RWPE2 (cell line): ENCODE measurements around the gene SMAD9.
"Not testable (repeated sequence)": the region's sequence is repeated elsewhere in the genome, so short reads cannot be mapped to it uniquely, and the experiment has no call there.

Source experiments
- ATAC-seq: fragments of 200-7000 bp; cut with Tn5 transposase; 3 replicates; pipeline ENCODE4 v1.9.1; 2021; ENCODE audit warnings: low read depth
- DNase-seq: peaks from one replicate; pipeline ENCODE4 v3.0.0-alpha.2; 2020; ENCODE audit warnings: low spot score
- H3K27ac ChIP-seq: fragments of 450-650 bp; 2 replicates; pipeline ENCODE4 v1.5.1; 2017; ENCODE audit warnings: mild to moderate bottlenecking; ENCODE audit not compliant: poor library complexity, severe bottlenecking
- H3K27me3 ChIP-seq: fragments of 250-450 bp; sonication (Bioruptor Pico); 2 replicates; pipeline ENCODE4 v1.5.1; 2021; ENCODE audit warnings: mild to moderate bottlenecking, moderate library complexity; ENCODE audit not compliant: insufficient read depth, poor library complexity, severe bottlenecking
- H3K36me3 ChIP-seq: fragments of 250-450 bp; sonication (Bioruptor Pico); 2 replicates; pipeline ENCODE4 v1.5.1; 2020; ENCODE audit warnings: low read depth, mild to moderate bottlenecking, moderate library complexity
- H3K4me1 ChIP-seq: fragments of 250-450 bp; sonication (Bioruptor Pico); 2 replicates; pipeline ENCODE4 v1.5.1; 2021; ENCODE audit warnings: mild to moderate bottlenecking, moderate library complexity; ENCODE audit not compliant: insufficient read depth, poor library complexity, severe bottlenecking
- H3K4me3 ChIP-seq: fragments of 250-450 bp; sonication (Bioruptor Pico); 2 replicates; pipeline ENCODE4 v1.5.1; 2021; ENCODE audit warnings: mild to moderate bottlenecking, moderate library complexity; ENCODE audit not compliant: severe bottlenecking
- H3K9me3 ChIP-seq: fragments of 250-450 bp; sonication (Bioruptor Pico); 2 replicates; pipeline ENCODE4 v1.5.1; 2021; ENCODE audit warnings: mild to moderate bottlenecking, moderate library complexity; ENCODE audit not compliant: severe bottlenecking
- CTCF ChIP-seq: fragments of 450-650 bp; IDR thresholded peaks from one replicate; pipeline ENCODE4 v1.5.1; 2017; ENCODE audit warnings: mild to moderate bottlenecking, moderate library complexity; ENCODE audit not compliant: poor library complexity, severe bottlenecking

The SMAD9 gene

GRCh38 chr13:36887758-36888521, 32.1 kb downstream of the SMAD9 start:
- Histone ChIP-seq H3K9me3 (no peaks in the 10 kb centered on the region), H3K27ac (no peak overlapping the region), H3K27me3 (no peaks in the 10 kb centered on the region), H3K4me3 (no peak overlapping the region), H3K36me3 (no peaks in the 10 kb centered on the region), H3K4me1 (no peaks in the 10 kb centered on the region)
- DNase-seq, result no peak
- no peak for TF ChIP-seq CTCF
- ATAC-seq, result no peak

DNA sequence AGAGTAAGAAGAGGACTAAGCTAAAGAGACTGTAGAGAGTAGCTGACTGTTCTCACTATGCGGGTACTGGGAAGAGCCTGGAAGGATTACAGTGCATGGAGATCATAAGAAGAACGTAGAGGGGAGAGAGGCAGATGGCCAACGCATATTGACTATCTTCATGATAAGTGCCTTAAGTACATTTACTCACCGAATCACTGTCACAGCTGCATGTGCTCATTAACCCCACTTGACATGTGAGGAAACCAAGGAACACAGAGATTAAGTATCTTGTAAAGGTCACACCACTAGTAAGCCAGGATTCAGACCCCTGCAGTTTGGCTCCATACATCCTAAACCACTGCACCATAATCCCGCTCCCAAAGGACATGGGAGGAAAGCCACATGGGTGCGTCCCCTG, 34.1 kb downstream of the SMAD9 start:
- ATAC-seq (no peak), DNase-seq (no peak)
- H3K4me3 ChIP-seq, result no peak overlapping the region
- H3K4me1 ChIP-seq, result no peaks in the 10 kb centered on the region
- no peaks in the 10 kb centered on the region for H3K9me3 ChIP-seq
- no peaks in the 10 kb centered on the region for H3K27me3 ChIP-seq
- TF ChIP-seq CTCF, result no peak
- H3K27ac ChIP-seq, result no peak overlapping the region
- no peaks in the 10 kb centered on the region for H3K36me3 ChIP-seq

- Histone ChIP-seq H3K27me3 (no peaks in the 10 kb centered on the region), H3K36me3 (no peaks in the 10 kb centered on the region), H3K9me3 (no peaks in the 10 kb centered on the region), H3K4me1 (no peaks in the 10 kb centered on the region), H3K4me3 (no peak overlapping the region), H3K27ac (no peak overlapping the region)
- DNase-seq (no peak), ATAC-seq (no peak)
- no peak for TF ChIP-seq CTCF
Measured at GRCh38 chr13:36884235-36884634, 35.8 kb downstream of the SMAD9 start.

- Histone ChIP-seq H3K27ac (no peak overlapping the region), H3K4me1 (no peaks in the 10 kb centered on the region), H3K9me3 (no peaks in the 10 kb centered on the region), H3K4me3 (no peak overlapping the region), H3K36me3 (no peaks in the 10 kb centered on the region), H3K27me3 (no peaks in the 10 kb centered on the region)
- TF ChIP-seq CTCF, result no peak
- ATAC-seq, result no peak
- no peak for DNase-seq
Measured at GRCh38 chr13:36883824-36884223, 36.2 kb downstream of the SMAD9 start.

DNA sequence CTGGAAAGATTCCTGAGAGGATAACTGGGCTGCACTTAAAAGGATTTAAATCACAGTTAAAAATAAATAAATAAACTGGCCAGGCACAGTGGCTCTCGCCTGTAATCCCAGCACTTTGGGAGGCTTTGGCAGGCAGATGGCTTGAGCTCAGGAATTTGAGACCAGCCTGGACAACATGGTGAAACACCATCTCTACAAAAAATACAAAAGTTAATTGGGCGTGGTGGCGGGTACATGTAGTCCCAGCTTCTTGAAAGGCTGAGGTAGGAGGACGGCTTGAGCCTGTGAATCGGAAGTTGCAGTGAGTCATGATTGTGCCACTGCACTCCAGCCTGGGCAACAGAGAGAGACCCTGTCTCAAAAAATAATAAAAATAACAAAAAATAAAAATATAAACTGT, 36.6 kb downstream of the SMAD9 start:
- H3K27ac ChIP-seq, H3K4me3 ChIP-seq, ATAC-seq, H3K27me3 ChIP-seq, H3K36me3 ChIP-seq, DNase-seq, H3K9me3 ChIP-seq, H3K4me1 ChIP-seq: not testable (repeated sequence)
